Measurements from ENCODE around the gene PLD3. TPM values are rescaled to one million over a fixed set of nuclear protein-coding genes. Genes with fewer than 3 reads are reported as not detected.
A peak's percentile ranks its signal among the peaks of the same experiment; 100 is the strongest.

Gene PLD3
- total and polyA plus RNA-seq, 8 donors: 315 to 604 (median 351) TPM

DNA sequence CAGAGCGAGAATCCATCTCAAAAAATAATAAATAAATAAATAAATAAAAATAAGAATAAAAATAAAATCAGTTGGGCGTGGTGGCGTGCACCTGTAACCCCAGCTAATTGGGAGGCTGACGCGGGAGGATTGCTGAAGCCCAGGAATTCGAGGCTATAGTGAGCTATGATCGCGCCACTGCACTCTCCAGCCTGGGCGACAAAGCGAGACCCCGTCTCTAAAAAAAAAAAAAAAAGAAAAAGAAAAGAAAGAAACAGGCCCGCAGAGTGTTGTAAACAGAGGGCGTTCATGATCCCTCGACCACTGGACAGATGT lies 71.9 kb downstream of the PLD3 start:
- Histone ChIP-seq H3K36me3 (peaks cover 0 to 21% of the 10 kb centered on the region in 2 donors), H3K9me3 (no peaks in the 10 kb centered on the region), H3K4me3 (peak overlapping the region; percentile 42 to 65), H3K4me1 (peaks cover 26 to 86% of the 10 kb centered on the region in 2 donors), H3K27ac (peak overlapping the region; percentile 97 to 98), H3K27me3 (no peaks in the 10 kb centered on the region)
- intact Hi-C loops (cut with DNase I): no loop called here
- DNase-seq (no peak), ATAC-seq (no peak)
- TF ChIP-seq, protein P1, sequence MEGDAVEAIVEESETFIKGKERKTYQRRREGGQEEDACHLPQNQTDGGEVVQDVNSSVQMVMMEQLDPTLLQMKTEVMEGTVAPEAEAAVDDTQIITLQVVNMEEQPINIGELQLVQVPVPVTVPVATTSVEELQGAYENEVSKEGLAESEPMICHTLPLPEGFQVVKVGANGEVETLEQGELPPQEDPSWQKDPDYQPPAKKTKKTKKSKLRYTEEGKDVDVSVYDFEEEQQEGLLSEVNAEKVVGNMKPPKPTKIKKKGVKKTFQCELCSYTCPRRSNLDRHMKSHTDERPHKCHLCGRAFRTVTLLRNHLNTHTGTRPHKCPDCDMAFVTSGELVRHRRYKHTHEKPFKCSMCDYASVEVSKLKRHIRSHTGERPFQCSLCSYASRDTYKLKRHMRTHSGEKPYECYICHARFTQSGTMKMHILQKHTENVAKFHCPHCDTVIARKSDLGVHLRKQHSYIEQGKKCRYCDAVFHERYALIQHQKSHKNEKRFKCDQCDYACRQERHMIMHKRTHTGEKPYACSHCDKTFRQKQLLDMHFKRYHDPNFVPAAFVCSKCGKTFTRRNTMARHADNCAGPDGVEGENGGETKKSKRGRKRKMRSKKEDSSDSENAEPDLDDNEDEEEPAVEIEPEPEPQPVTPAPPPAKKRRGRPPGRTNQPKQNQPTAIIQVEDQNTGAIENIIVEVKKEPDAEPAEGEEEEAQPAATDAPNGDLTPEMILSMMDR (IDR thresholded peaks at IDR 0.05): no peak

DNA sequence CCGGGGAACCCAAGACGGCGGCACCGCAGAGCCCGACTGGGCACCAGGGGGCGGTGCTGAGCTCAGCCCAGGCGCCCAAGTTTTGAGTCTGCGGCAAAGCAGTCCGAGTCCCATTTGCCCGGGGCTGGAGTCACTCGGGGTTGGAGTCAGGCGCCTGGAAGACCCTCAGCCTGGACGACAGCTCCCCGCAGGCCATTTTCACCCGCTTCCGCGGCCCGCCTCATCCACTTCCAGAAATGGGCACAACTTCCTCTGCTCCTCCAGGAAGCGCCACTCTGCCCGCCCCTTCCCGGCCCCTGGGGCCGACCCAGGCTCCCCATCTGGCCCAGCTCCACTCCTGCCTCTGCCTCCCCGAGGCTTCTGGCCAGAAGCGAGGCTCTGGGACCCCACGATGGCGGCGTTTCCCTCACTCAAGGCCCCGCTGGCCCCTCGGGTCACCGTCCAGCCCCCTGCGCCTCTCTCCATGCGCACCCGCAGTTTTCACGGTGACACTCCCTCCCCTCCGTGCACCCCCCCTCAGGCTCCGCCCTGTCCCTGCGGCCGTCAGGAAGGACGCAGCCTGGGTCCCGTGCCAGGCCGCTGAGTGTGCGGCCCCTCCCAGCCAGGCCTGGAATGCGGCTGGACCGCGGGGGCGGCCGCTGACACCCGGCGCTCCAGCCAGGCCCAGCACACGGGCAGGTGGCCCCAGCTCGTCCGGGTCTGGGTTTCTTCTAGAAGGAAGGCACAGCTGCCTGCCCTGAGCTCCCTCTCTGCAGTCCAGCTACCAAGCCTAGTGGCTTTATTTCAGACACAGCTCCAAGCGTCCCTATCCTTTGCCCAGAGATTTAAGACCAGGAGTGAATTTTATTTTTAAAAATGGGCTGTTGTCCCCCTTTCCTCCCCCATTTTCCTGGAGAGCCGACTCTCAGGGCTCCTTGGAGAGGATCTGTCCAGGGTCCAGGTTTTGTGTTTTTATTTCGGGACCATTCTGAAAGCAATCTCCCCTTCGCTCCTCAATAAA lies 72.6 kb downstream of the PLD3 start:
- DNase-seq (peak; percentile 94 to 98 (median 96)), ATAC-seq (peak; percentile 84)
- TF ChIP-seq, protein P1 (IDR thresholded peaks at IDR 0.05): peak; percentile 82 to 96
- Histone ChIP-seq H3K4me3 (peak overlapping the region; percentile 42 to 65), H3K27ac (peak overlapping the region; percentile 97 to 98), H3K36me3 (peaks cover 0 to 21% of the 10 kb centered on the region in 2 donors), H3K4me1 (peaks cover 26 to 79% of the 10 kb centered on the region in 2 donors), H3K9me3 (no peaks in the 10 kb centered on the region), H3K27me3 (no peaks in the 10 kb centered on the region)
- intact Hi-C loops (cut with DNase I): no loop called here

DNA sequence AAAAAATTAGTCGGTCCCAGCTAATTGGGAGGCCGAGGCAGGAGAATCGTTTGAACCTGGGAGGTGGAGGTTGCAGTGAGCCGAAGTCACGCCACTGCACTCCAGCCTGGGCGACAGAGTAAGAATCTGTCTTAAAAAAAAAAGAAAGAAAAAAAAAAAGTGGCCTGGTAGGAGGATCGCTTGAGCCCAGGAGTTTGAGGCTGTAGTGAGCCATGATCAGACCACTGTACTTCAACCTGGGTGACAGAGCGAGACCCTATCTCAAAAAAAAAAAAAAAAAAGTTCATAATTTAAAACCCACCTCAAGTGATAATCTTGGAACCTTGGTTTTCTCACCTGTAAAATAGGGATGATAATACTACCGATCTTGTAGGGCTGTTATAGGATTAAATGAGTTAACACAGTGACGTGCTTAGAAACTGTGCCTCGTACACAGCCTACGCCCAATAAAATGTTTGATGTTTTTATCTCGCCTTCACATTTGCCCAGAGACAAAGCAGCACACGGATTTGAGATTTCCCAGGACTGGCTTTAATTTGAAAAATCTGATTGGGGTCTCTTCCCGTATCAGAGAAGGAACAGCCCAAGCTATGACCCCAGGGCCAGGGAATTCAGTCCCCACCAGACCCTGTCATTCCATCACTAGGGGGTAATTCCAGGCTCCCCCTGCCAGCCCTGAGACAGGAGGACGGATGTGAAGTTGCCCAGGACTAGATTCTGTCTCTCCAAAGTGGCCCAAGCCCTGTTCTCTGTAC lies 73.7 kb downstream of the PLD3 start:
- TF ChIP-seq, protein P1 (IDR thresholded peaks at IDR 0.05): no peak
- peak overlapping the region; percentile 97 to 98 for H3K27ac ChIP-seq
- H3K4me3 ChIP-seq: peak overlapping the region in 1 of 2 donors; percentile 65
- H3K27me3 ChIP-seq: no peaks in the 10 kb centered on the region
- no peaks in the 10 kb centered on the region for H3K9me3 ChIP-seq
- peaks cover 0 to 21% of the 10 kb centered on the region in 2 donors for H3K36me3 ChIP-seq
- peaks cover 26 to 76% of the 10 kb centered on the region in 2 donors for H3K4me1 ChIP-seq
- DNase-seq (no peak), ATAC-seq (no peak)
- intact Hi-C loops (cut with DNase I): no loop called here

DNA sequence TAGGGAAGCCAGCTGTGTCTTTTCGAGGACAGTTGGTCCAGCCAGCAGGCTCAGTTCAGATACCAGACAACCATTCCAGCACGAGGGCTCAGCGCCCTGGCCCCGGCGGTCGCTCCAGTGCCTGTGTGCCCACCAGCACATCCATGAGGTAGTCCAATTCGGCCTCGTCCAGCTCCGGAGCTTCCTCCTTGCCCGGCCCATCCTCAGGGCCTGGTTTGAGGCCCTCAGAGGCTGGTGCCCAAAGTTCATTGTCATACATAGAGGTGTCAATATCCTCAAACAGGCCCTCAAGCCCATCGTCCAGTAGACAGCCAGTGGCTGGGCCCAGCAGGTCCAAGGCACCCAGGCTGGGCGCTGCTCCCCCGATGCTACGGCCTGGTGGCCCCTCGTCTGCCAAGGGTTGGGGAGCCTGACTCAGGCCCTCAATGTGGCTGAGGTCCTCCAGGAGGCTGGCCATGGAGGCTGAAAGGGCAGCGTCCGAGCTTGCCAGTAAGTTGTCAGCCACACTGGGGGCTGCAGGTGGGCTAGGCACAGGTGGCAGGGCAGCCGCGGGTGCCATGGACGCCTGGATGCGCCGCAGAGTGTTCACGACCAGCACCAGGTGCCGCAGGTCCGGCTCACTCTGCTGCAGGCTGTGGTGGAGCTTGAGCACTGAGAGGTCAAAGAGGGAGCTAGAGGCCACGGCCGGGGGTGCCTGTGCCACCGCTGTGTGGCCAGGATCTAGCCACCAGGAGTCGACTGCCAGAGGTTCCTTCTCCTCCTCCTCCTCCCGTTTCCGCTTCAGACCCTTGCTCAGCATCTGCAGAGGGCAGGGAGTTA lies 74.5 kb downstream of the PLD3 start:
- ATAC-seq (no peak), DNase-seq (peak in 1 of 4 donors; percentile 77)
- Histone ChIP-seq H3K36me3 (peaks cover 0 to 21% of the 10 kb centered on the region in 2 donors), H3K4me3 (peak overlapping the region in 1 of 2 donors; percentile 90), H3K27ac (peak overlapping the region in 1 of 2 donors; percentile 98), H3K27me3 (no peaks in the 10 kb centered on the region), H3K9me3 (no peaks in the 10 kb centered on the region), H3K4me1 (peaks cover 26 to 68% of the 10 kb centered on the region in 2 donors)
- TF ChIP-seq, protein P1 (IDR thresholded peaks at IDR 0.05): no peak
- intact Hi-C loops (cut with DNase I): no loop called here

Data from left lung (tissue), 10 donors.